Ishikawa (cell line): Measurements from ENCODE around the gene PCCA.

ENCODE experiments used
- CEBPB ChIP-seq: IDR thresholded peaks from 2 replicates; pipeline ENCODE4 v1.6.1; 2012
- MAX ChIP-seq: IDR thresholded peaks from 2 replicates; pipeline ENCODE4 v1.6.1; 2012
- RAD21 ChIP-seq: IDR thresholded peaks from 2 replicates; pipeline ENCODE4 v1.6.1; 2012; ENCODE audit warnings: low read depth
- REST ChIP-seq: IDR thresholded peaks from 2 replicates; pipeline ENCODE4 v1.6.1; 2012; ENCODE audit warnings: low read depth, mild to moderate bottlenecking
- TEAD4 ChIP-seq: IDR thresholded peaks from 2 replicates; pipeline ENCODE4 v1.6.1; 2012

DNA sequence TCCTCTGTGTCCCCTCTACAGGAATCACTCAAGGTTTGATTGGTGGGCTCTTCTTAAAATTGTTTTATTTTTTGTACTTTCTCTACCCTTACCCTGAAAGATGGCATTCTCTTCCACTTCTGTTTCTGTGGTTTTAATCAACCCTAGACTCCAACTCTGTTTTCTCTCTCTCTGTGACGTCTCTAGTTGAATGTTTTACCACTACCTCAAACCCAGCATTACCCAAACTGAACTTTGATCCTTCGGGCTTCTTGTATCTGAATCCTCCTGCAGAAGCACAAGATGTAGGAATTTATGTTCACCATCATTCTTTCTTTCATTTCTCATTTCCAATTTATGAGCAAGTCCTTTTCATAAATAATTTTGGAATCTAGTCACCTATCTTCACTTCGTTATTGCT is 39.9 kb downstream of the PCCA start:
- no peak for TF ChIP-seq RAD21
- no peak for TF ChIP-seq TEAD4
- TF ChIP-seq CEBPB: no peak
- TF ChIP-seq MAX: no peak
- no peak for TF ChIP-seq REST
